GM19395 (cell line): Measurements from ENCODE around the gene C9.
"Not testable (repeated sequence)": the region's sequence is repeated elsewhere in the genome, so short reads cannot be mapped to it uniquely, and the experiment has no call there.

Source experiments
- ATAC-seq: cut with Tn5 transposase; IDR thresholded peaks from one replicate; pipeline ENCODE4 v1.9.1; 2021; ENCODE audit warnings: mild to moderate bottlenecking, moderate library complexity; ENCODE audit not compliant: unreplicated experiment

The C9 gene

DNA sequence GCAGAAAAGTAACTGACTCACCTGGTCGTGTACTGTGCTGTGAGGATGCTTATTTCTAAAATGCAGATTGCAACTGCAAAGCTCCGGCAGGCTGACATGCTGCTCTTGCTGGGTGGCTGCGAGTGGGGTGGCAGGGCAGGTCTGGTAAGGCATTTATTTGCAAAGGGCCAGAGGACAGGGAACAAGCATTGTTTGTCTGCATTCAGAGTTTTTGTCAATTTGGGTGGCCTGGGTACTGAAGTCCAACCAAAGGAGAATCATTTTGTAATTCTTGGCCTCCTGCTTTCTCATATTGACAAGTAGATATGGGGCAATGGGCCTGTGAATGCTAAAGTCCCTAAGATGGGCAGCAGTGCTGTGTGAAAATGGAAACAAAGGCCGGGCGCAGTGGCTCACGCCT, at the start of gene C9:
Gene C9 (minus strand): TSS at position 129 of the 400 bp plus-strand sequence. CDS start 31 bp downstream, at position 98.
- ATAC-seq: no peak

- ATAC-seq: no peak
These were observed 49.5 kb upstream of the C9 start for GRCh38 chr5:39413771-39414170.

GRCh38 chr5:39412721-39413394, 48.6 kb upstream of the C9 start:
- ATAC-seq: no peak

DNA sequence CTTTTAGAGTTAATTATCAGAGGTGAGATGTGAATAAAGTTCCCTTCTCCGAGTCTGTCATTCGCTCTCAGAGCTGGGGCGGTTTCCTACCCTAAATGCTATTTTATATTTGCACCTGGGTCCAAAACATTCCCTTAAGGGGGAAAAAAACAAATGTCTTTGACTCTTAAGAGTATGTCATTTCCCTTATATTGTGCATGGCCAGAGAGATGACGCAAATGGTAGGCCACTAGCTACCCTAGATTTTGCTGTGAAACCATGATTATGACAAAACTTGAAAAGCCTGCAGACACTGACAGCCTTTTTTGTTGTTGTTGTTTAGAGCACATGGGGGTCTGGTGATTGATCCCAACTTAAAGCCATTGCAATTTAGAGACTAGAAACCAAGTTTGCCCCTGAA, 47.7 kb upstream of the C9 start:
- no peak for ATAC-seq

GRCh38 chr5:39411061-39411460, 46.8 kb upstream of the C9 start:
- no peak for ATAC-seq

GRCh38 chr5:39409033-39409432, 44.7 kb upstream of the C9 start:
- no peak for ATAC-seq

GRCh38 chr5:39405083-39405843, 41.0 kb upstream of the C9 start:
- ATAC-seq: no peak

- not testable (repeated sequence) for ATAC-seq
These were observed 39.5 kb upstream of the C9 start for GRCh38 chr5:39403761-39404160.

GRCh38 chr5:39402140-39402539, 37.8 kb upstream of the C9 start:
- ATAC-seq: not testable (repeated sequence)

DNA sequence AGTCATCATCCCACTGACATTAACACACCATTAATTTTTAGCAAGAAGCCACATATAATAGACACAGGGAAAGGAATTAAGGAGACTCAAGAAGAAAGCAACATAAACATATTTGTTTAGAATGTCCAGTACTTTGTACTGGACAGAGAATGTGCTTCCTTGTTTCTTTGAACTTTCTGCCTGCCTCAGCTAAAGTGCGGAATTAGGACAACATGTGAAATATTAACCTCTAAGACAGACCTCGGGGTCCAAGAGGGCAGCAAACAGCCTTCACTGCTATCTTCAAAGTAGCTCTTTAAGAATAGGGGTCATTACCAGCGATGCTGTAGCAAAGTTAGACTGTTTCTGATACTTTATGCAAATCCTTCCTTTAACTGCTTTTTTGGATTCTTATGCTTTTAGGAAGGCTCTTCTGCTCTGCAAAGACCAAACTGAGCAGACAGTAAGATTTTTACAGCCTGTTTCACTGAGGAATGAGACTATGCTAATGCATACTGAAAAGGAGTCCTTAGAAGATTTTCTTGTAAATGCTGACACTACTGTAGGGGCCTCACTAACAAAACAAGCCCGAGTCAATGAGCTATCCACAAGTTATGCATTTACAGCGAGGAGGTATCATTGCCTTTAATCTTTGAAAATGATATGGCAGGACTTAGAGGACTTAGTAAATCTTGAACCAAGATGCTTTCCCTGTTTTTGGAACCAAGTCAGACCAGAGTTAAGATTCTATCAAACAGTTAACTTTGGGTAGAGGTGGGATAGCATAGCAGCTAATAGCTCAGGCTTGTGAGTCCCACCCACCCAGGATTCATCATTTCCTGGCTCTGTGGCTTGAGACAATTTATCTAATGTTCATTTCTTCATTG, 36.7 kb upstream of the C9 start:
- ATAC-seq: no peak

- ATAC-seq: no peak
These were observed 35.1 kb upstream of the C9 start for GRCh38 chr5:39399135-39400036.

GRCh38 chr5:39396843-39397242, 32.5 kb upstream of the C9 start:
- ATAC-seq: no peak

GRCh38 chr5:39395521-39395920, 31.2 kb upstream of the C9 start:
- ATAC-seq: no peak

DNA sequence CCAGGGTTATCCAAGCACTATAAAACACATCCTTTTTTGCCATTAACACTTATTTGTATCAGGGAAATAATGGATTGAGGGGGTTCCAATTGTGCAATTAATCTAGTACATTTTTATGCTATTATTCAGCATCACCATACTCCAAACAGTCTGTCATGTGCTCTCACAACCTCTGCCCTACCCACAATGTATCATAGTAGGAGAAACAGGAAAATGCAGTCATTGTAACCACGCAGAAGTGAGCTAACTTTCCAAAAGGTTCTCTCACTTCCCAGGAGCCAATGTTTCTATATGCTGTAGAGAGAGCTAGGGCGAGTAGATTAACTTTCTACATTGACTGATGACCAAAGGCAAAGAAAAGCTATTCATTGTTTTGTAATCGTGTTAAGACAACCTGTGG, 30.7 kb upstream of the C9 start:
- ATAC-seq: no peak

- ATAC-seq: no peak
These were observed 26.6 kb upstream of the C9 start for GRCh38 chr5:39390945-39391344.

DNA sequence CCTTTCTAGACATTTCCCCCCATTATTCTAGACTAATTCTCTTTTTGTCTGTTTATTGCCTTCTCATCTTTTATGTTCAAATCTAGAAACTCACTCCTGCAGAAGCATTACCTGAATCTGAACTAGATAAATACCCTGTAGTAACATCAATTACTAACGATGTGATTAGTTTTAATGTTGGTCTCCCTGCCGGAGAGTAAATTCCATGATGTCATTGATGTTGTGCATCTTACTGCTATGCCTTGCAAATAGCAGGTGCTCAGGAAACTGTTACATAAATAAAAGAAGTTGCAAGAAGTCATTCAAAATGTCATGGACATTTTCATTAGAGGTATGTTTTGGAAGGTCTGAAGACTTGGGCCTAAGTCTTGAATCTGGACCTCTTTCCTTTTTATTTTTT, 23.0 kb upstream of the C9 start:
- no peak for ATAC-seq

DNA sequence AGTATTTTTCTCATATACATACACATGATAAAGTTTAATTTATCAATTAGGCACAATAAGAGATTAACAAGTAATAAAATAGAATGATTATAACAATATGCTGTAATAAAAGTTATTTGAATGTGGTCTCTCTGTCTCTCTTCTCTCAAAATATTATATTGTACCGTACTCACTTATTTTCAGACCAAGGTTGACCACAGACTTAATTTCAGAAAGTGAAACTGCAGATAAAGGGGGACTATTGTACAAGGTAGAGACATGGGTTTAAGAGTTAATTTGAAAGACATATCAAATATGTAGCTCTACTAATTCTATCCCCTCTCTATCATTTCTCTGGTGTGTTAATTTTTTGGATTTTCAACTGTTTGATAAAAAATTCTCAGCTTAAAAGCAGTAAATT, 20.0 kb upstream of the C9 start:
- no peak for ATAC-seq

DNA sequence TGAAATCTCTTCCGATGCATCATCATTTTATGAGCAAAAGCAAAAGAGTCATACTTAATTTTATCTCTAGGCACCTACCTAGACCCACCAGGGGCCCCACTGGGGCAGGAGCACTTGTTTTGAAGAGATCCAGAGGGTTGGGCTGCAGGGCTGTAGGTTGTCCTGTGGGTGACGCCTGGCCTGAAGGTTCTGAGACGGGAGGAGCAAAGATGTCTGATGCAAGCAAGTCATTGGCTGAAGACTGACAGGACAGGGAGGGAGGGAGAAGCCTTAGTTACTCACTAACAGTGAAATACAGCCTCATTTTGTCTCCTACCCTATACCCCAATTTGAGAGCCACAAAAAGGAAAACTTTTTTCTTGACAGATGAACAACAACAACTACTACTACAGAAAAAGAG, 17.1 kb upstream of the C9 start:
- ATAC-seq: no peak

GRCh38 chr5:39379693-39380092, 15.4 kb upstream of the C9 start:
- ATAC-seq: no peak

GRCh38 chr5:39377613-39378012, 13.3 kb upstream of the C9 start:
- ATAC-seq: no peak

DNA sequence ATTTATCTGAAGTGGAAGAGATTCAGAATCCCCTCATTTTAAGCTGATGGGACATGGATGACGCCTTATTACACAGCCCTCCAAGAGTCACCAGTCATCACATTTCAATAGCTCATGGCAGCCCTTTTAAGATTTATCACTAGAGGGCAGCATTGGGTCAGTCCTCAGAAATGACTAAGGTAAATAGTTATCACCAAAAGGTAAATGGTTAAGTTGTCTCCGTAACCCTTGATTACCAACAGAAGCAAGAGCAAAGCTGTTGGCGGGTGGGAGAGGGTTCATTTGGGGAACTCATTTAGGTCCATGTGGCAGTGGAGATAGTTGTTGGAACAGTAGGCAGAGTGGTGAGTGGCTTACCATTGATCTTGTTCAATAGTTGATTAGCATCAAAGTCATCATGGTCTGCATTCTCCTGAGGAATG, 12.0 kb upstream of the C9 start:
- ATAC-seq: peak; percentile 84
